Ascending aorta (tissue), 2 donors: ENCODE measurements around the gene PHF23. TPM values are rescaled to one million over a fixed set of nuclear protein-coding genes. Genes with fewer than 3 reads are reported as not detected.
"Not testable (repeated sequence)": the region's sequence is repeated elsewhere in the genome, so short reads cannot be mapped to it uniquely, and the experiment has no call there.

Source experiments
- DNase-seq, 2 donors: peaks; one replicate each; pipeline ENCODE4 v3.0.0-alpha.2; 2019; ENCODE audit warnings: low spot score in 2 of 2
- H3K27ac ChIP-seq, 2 donors: fragments of 200-600 bp; sonication (generic); one replicate each; pipeline ENCODE4 v1.5.1; 2016 to 2017; ENCODE audit warnings: mild to moderate bottlenecking in 1 of 2
- H3K27me3 ChIP-seq: fragments of 200-600 bp; sonication (generic); one replicate; pipeline ENCODE4 v1.5.1; 2017
- H3K36me3 ChIP-seq, 2 donors: fragments of 200-600 bp; sonication (generic); one replicate each; pipeline ENCODE4 v1.5.1; 2016
- H3K4me1 ChIP-seq, 2 donors: fragments of 200-600 bp; sonication (generic); one replicate each; pipeline ENCODE4 v1.5.1; 2016 to 2017; ENCODE audit warnings: mild to moderate bottlenecking in 1 of 2
- H3K4me3 ChIP-seq, 2 donors: fragments of 200-600 bp; sonication (generic); one replicate each; pipeline ENCODE4 v1.5.1; 2016 to 2017; ENCODE audit warnings: mild to moderate bottlenecking in 1 of 2
- H3K9me3 ChIP-seq, 2 donors: fragments of 200-600 bp; sonication (generic); one replicate each; pipeline ENCODE4 v1.5.1; 2016
- intact Hi-C: fragments of 100-400 bp; cut with DNase I; formaldehyde crosslinking; loops from one replicate; pipeline ENCODE4 v1.15.1; 2023
- total RNA-seq: library from RNA; depleted of rRNA; stranded (reverse); fragments of >200 nt; gene quantifications from one replicate; pipeline ENCODE4 v1.1.0, GENCODE V29; 2016
- TF ChIP-seq, protein P1 (sequence below), 3 experiments: fragments of 200-600 bp in 2 of 3; fragments of 450-650 bp in 1 of 3; sonication (generic) in 2 of 3; IDR thresholded peaks; one replicate each; pipeline ENCODE4 v1.5.1; 2016 to 2019; ENCODE audit warnings: antibody characterized with exemption in 3 of 3, mild to moderate bottlenecking in 1 of 3, moderate library complexity in 1 of 3

Gene PHF23
- total RNA-seq, 1 donor from 2014 or later = 13.3 TPM

DNA sequence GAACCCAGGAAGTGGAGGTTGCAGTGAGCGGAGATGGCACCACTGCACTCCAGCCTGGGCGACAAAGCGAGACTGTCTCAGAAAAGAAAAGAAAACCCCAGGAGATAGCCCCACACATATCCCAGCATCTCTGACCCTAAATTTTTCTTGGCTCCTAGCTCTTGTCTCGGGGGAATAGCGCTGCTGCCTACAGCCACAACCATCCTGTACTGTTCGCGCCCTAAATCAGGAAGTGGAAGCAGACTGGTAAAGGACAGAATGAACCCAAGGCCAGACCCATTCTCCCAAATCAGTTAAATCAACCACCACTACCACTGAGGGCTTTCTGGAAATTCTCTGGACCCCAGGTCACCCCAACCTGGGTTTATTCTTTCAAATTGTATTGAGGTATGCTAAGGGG lies 10.6 kb upstream of the PHF23 start:
- Histone ChIP-seq H3K4me3 (peak overlapping the region; percentile 84 to 94), H3K4me1 (peaks cover 16 to 27% of the 10 kb centered on the region in 2 donors), H3K9me3 (no peaks in the 10 kb centered on the region), H3K27me3 (no peaks in the 10 kb centered on the region), H3K36me3 (peaks cover 27 to 29% of the 10 kb centered on the region in 2 donors), H3K27ac (no peak overlapping the region)
- TF ChIP-seq, protein P1, sequence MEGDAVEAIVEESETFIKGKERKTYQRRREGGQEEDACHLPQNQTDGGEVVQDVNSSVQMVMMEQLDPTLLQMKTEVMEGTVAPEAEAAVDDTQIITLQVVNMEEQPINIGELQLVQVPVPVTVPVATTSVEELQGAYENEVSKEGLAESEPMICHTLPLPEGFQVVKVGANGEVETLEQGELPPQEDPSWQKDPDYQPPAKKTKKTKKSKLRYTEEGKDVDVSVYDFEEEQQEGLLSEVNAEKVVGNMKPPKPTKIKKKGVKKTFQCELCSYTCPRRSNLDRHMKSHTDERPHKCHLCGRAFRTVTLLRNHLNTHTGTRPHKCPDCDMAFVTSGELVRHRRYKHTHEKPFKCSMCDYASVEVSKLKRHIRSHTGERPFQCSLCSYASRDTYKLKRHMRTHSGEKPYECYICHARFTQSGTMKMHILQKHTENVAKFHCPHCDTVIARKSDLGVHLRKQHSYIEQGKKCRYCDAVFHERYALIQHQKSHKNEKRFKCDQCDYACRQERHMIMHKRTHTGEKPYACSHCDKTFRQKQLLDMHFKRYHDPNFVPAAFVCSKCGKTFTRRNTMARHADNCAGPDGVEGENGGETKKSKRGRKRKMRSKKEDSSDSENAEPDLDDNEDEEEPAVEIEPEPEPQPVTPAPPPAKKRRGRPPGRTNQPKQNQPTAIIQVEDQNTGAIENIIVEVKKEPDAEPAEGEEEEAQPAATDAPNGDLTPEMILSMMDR (IDR thresholded peaks at IDR 0.05) = no peak
- DNase-seq = no peak
- intact Hi-C loops = loop anchor here (5.0 kb wide), 1 partner anchor 322 kb away; no protein-coding TSS in a partner anchor

DNA sequence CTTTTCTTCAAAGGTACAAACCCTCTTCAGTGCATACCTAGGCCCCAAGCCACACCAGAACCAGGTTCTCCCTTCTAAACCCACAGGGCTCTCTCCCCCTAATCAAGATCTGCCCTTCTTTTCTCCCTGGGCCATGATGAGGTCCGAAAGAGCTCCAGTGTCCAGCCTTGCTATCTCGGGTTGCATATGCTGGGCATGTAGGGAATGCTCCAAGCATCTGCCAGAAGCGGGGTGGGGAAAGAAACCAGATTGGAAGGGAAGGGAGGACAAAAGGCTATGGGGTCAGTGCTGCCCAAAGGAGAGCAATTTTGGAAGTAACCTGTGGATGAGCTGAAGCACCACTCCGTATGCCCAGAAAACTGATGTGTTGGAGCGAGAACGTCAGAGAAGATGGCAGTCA lies 10.0 kb upstream of the PHF23 start:
- peaks cover 16 to 27% of the 10 kb centered on the region in 2 donors for H3K4me1 ChIP-seq

DNA sequence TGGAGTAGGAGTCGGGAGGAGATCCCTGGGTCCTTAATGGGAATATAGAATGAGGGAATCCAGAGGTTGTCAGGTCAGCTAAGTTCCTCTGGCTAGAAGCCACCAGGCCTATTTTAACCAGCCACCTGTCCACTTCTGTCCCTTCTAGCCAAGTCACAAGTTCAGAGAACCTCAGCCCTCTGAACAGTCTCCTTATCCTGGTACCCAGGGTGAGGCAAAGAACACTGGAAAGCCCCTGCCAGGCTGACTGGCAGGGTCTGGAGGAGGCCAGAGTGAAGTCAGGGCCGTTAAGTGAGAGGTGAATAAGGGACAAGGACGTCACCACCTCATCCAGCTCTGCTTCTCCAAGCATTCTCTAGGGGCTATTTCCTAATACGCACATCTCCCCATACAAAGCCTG lies 9.5 kb upstream of the PHF23 start:
- Histone ChIP-seq H3K4me3 (peak overlapping the region in 1 of 2 donors; percentile 2), H3K36me3 (peaks cover 23 to 31% of the 10 kb centered on the region in 2 donors), H3K27ac (no peak overlapping the region), H3K27me3 (no peaks in the 10 kb centered on the region), H3K4me1 (peaks cover 16 to 27% of the 10 kb centered on the region in 2 donors), H3K9me3 (no peaks in the 10 kb centered on the region)
- TF ChIP-seq, protein P1 (IDR thresholded peaks at IDR 0.05) = no peak
- intact Hi-C loops = no loop called here
- no peak for DNase-seq

More for the DNA sequence above, 10.0 kb upstream of the PHF23 start:
- no peak overlapping the region for H3K27ac ChIP-seq
- no peaks in the 10 kb centered on the region for H3K9me3 ChIP-seq
- TF ChIP-seq, protein P1 (IDR thresholded peaks at IDR 0.05) = no peak
- no peaks in the 10 kb centered on the region for H3K27me3 ChIP-seq
- intact Hi-C loops = no loop called here
- no peak for DNase-seq
- H3K4me3 ChIP-seq = peak overlapping the region; percentile 2 to 94
- peaks cover 26 to 30% of the 10 kb centered on the region in 2 donors for H3K36me3 ChIP-seq

DNA sequence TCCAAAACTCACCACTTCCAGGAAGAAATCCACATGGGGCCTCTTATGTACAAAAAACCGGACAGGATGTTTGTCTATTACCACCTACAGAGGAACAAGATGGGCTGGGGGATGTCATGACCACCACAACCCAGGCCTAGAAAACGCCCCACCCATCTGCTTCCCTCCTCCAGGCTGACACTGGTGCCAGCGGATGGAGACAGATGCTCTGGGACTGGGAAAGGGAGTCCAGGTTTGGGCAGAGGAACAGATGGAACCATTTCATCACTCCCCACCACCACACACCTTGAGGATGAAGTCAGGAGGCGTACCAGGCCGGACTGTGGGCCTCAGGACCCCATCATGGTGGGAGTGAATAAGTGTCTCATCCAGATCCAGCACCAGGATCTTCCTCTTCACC lies 7.5 kb upstream of the PHF23 start:
- intact Hi-C loops = no loop called here
- Histone ChIP-seq H3K4me3 (no peak overlapping the region), H3K36me3 (peaks cover 23 to 32% of the 10 kb centered on the region in 2 donors), H3K27ac (no peak overlapping the region), H3K4me1 (peaks cover 10 to 23% of the 10 kb centered on the region in 2 donors), H3K9me3 (no peaks in the 10 kb centered on the region), H3K27me3 (no peaks in the 10 kb centered on the region)
- TF ChIP-seq, protein P1 (IDR thresholded peaks at IDR 0.05) = no peak
- no peak for DNase-seq

DNA sequence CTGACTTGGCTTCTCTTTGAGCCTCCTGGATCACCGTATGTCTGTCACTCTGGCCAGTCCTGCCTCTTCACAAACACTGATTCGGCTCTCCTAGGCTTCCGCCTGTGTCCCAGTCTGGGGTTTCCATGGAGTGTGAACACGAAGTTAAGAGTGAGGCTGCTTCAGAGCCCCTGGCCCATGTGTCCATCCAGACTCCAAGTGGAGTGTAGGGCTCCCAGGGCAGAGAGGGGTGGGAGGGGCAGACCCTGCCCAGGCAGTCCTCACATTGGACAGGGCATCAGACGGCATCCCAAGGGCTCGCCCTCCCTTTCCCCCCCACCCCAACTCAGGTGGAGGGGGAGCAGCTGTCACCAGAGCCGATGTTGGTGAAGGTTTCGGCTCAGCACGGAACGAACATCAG lies 4.6 kb upstream of the PHF23 start:
- not testable (repeated sequence) for DNase-seq, H3K9me3 ChIP-seq, H3K27me3 ChIP-seq
- Histone ChIP-seq H3K36me3 (peaks cover 26 to 42% of the 10 kb centered on the region in 2 donors), H3K4me3 (peak overlapping the region; percentile 69 to 71), H3K4me1 (peaks cover 8 to 20% of the 10 kb centered on the region in 2 donors), H3K27ac (peak overlapping the region; percentile 88 to 94)
- intact Hi-C loops = loop anchor here (1.0 to 5.0 kb wide), 4 partner anchors 7 to 443 kb away; partner anchors contain the start of genes CTDNEP1, KCTD11, POLR2A and TP53

DNA sequence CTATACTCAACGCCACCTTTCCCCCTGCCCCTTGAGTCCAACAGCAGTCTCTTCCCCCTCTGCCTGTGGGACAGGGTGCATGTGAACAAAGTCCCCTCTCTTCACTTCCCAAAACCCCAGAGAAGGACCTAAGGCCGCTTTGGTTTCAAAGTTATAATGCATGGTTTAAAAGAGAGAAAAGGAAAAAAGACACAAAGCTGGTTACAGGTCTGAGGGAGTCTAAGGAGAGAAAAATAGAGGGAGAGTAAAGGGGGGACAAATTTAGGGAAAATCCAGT lies 4.1 kb upstream of the PHF23 start:
- peaks cover 8 to 20% of the 10 kb centered on the region in 2 donors for H3K4me1 ChIP-seq
- intact Hi-C loops = loop anchor here (1.0 to 5.0 kb wide), 4 partner anchors 8 to 443 kb away; partner anchors contain the start of genes CTDNEP1, KCTD11, POLR2A and TP53
- H3K36me3 ChIP-seq = peaks cover 26 to 42% of the 10 kb centered on the region in 2 donors
- peak overlapping the region; percentile 69 to 71 for H3K4me3 ChIP-seq
- H3K9me3 ChIP-seq = no peaks in the 10 kb centered on the region
- H3K27me3 ChIP-seq = no peaks in the 10 kb centered on the region
- no peak for DNase-seq
- H3K27ac ChIP-seq = peak overlapping the region; percentile 88 to 94
- TF ChIP-seq, protein P1 (IDR thresholded peaks at IDR 0.05) = no peak
